ENCODE data around the gene DTD1. TPM values are rescaled to one million over a fixed set of nuclear protein-coding genes. Genes with fewer than 3 reads are reported as not detected.

The DTD1 gene
- total RNA-seq, 1 donor from 2014 or later: 23.7 TPM

GRCh38 chr20:18739751-18740166 is 151.9 kb downstream of the DTD1 start:
- Mint-ChIP-seq H3K4me3 (no peak overlapping the region), H3K36me3 (peaks cover 2% of the 10 kb centered on the region), H3K27ac (peak overlapping the region; percentile 89), H3K4me1 (peaks cover 21% of the 10 kb centered on the region), H3K9me3 (no peaks in the 10 kb centered on the region), H3K27me3 (ENCODE audit: low read depth) (no peaks in the 10 kb centered on the region)
- no peak for DNase-seq (ENCODE audit: low spot score in 2 of 2, unreplicated experiment in 2 of 2)
- TF ChIP-seq CTCF (IDR thresholded peaks at IDR 0.05; ENCODE audit: unreplicated experiment): no peak

DNA sequence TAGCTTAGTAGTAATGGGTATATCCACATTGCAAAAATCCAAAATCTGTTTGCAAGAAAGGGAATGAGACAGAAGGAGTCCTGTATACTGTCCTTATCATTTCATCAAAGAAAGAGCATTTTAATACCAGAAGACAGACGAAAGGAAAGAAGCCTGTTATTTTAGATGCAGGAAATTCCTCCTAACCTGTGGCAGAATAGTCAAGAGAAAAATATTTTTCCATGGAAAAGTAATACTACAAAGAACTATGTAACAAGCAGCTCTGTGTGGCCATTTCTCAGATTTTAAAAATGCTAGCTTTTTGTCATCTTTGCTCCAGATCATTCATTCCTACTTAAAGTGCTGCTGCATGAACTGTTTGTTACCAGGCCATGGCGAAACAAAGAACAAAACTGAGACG is 152.9 kb downstream of the DTD1 start:
- Mint-ChIP-seq H3K36me3 (peaks cover 7% of the 10 kb centered on the region), H3K27me3 (ENCODE audit: low read depth) (no peaks in the 10 kb centered on the region), H3K27ac (no peak overlapping the region), H3K4me3 (no peak overlapping the region), H3K9me3 (no peaks in the 10 kb centered on the region), H3K4me1 (peaks cover 21% of the 10 kb centered on the region)
- DNase-seq (ENCODE audit: low spot score in 2 of 2, unreplicated experiment in 2 of 2): no peak
- TF ChIP-seq CTCF (IDR thresholded peaks at IDR 0.05; ENCODE audit: unreplicated experiment): no peak

- no peak for TF ChIP-seq CTCF (IDR thresholded peaks at IDR 0.05; ENCODE audit: unreplicated experiment)
- peaks cover 21% of the 10 kb centered on the region for H3K4me1 Mint-ChIP-seq
- peaks cover 10% of the 10 kb centered on the region for H3K36me3 Mint-ChIP-seq
- H3K4me3 Mint-ChIP-seq: no peak overlapping the region
- H3K27ac Mint-ChIP-seq: no peak overlapping the region
- no peaks in the 10 kb centered on the region for H3K27me3 Mint-ChIP-seq (ENCODE audit: low read depth)
- H3K9me3 Mint-ChIP-seq: no peaks in the 10 kb centered on the region
- DNase-seq (ENCODE audit: low spot score in 2 of 2, unreplicated experiment in 2 of 2): no peak
These were observed 155.0 kb downstream of the DTD1 start for GRCh38 chr20:18742841-18743240.

DNA sequence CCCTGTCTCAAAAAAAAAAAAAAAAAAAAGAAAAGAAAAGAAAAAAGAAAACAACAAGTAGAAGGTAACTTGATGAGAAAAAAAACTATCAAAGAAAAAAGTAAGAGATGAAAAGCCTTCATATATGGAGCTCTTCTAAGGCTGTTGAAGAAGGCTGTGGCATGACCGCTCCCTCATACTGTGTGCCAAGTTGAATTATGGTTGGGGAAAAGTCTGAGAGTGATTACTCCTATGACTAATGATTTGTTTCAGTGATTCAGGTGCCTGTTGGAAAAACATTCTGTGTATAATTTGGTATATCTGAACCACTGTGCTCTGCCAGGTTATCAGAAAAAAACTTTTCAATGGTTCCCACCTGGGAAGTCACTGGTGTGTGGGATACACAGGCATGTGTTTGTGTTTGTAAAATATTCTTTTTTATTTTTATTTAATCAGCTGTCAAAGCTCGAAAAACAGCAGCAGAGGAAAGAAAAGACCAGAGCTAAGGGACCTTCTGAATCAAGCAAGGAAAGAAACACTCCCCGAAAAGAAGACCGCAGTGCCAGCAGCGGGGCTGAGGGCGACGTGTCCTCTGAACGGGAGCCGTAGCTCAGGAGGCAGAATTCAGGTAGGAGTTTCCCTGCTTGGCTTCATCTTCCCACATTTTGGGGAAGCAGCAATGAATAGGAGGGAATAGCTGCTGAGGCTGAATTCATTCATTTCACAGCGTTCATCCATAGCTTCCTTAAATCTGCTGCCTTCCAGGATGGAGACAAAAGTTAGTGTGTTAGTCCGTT is 156.0 kb downstream of the DTD1 start:
- no peak for DNase-seq (ENCODE audit: low spot score in 2 of 2, unreplicated experiment in 2 of 2)
- no peak overlapping the region for H3K4me3 Mint-ChIP-seq
- H3K4me1 Mint-ChIP-seq: peaks cover 24% of the 10 kb centered on the region
- no peak overlapping the region for H3K27ac Mint-ChIP-seq
- peaks cover 10% of the 10 kb centered on the region for H3K36me3 Mint-ChIP-seq
- TF ChIP-seq CTCF (IDR thresholded peaks at IDR 0.05; ENCODE audit: unreplicated experiment): no peak
- no peaks in the 10 kb centered on the region for H3K27me3 Mint-ChIP-seq (ENCODE audit: low read depth)
- no peaks in the 10 kb centered on the region for H3K9me3 Mint-ChIP-seq

DNA sequence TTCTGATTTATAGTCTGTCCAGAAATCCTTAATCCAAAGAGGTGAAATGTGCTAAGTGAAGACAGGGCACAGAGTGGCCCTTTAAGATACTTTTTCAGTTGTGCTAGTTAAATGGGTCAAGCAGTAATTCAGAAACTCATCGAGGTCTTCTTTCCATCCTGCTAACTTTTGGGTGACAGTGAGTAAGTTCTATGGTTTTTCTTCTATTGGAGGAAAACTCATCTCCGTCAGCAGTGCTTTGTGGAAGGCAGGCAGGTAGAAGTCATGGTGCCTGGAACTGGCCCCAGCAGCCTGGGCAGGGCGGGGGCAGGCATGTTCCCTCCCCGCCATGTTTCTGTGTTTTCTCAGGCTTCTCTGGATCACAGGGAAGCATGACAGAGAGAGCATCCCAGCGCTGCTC is 159.2 kb downstream of the DTD1 start:
- no peak overlapping the region for H3K4me3 Mint-ChIP-seq
- H3K9me3 Mint-ChIP-seq: no peaks in the 10 kb centered on the region
- no peak for TF ChIP-seq CTCF (IDR thresholded peaks at IDR 0.05; ENCODE audit: unreplicated experiment)
- H3K4me1 Mint-ChIP-seq: peaks cover 7% of the 10 kb centered on the region
- H3K36me3 Mint-ChIP-seq: peaks cover 10% of the 10 kb centered on the region
- H3K27ac Mint-ChIP-seq: no peak overlapping the region
- H3K27me3 Mint-ChIP-seq (ENCODE audit: low read depth): no peaks in the 10 kb centered on the region
- no peak for DNase-seq (ENCODE audit: low spot score in 2 of 2, unreplicated experiment in 2 of 2)

Measured in mesothelial cell of epicardium (in vitro differentiated cells).